MM.1S (cell line): ENCODE data around the gene SHD.

Experiments used
- EZH2 ChIP-seq: fragments of 300-600 bp; sonication (generic); optimal IDR thresholded peaks from 2 replicates; pipeline ENCODE3; 2017; ENCODE audit warnings: low read depth, mild to moderate bottlenecking, antibody characterized with exemption, low read length, mixed read lengths
- TF ChIP-seq, protein P1 (sequence below): fragments of 300-600 bp; sonication (generic); IDR thresholded peaks from 2 replicates; pipeline ENCODE4 v1.5.1; 2016; ENCODE audit warnings: antibody characterized with exemption, low read length, mixed read lengths

GRCh38 chr19:4305659-4306058 lies 26.6 kb downstream of the SHD start:
- TF ChIP-seq, protein P1, sequence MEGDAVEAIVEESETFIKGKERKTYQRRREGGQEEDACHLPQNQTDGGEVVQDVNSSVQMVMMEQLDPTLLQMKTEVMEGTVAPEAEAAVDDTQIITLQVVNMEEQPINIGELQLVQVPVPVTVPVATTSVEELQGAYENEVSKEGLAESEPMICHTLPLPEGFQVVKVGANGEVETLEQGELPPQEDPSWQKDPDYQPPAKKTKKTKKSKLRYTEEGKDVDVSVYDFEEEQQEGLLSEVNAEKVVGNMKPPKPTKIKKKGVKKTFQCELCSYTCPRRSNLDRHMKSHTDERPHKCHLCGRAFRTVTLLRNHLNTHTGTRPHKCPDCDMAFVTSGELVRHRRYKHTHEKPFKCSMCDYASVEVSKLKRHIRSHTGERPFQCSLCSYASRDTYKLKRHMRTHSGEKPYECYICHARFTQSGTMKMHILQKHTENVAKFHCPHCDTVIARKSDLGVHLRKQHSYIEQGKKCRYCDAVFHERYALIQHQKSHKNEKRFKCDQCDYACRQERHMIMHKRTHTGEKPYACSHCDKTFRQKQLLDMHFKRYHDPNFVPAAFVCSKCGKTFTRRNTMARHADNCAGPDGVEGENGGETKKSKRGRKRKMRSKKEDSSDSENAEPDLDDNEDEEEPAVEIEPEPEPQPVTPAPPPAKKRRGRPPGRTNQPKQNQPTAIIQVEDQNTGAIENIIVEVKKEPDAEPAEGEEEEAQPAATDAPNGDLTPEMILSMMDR, result no peak
- no peak for TF ChIP-seq EZH2
